K562 (cell line): ENCODE results near the gene CEACAM18. TPM values are rescaled to one million over a fixed set of nuclear protein-coding genes. Genes with fewer than 3 reads are reported as not detected.

Experiments used
- BCLAF1 ChIP-seq, 2 experiments: fragments of 450-650 bp in 1 of 2; IDR thresholded peaks; 2 replicates each; pipeline ENCODE4 v1.6.1; 2011 to 2017; ENCODE audit warnings: low read depth in 2 of 2, antibody characterized with exemption in 1 of 2, borderline replicate concordance in 1 of 2, low read length in 1 of 2, mild to moderate bottlenecking in 1 of 2, mixed read lengths in 1 of 2; ENCODE audit not compliant: control insufficient read depth in 1 of 2
- BDP1 ChIP-seq: IDR thresholded peaks from 3 replicates; pipeline ENCODE4 v1.6.1; 2011; ENCODE audit not compliant: insufficient read length, insufficient read depth
- CXXC5 ChIP-seq: fragments of 250-450 bp; sonication (Bioruptor Pico); IDR thresholded peaks from 2 replicates; pipeline ENCODE4 v1.8.0; 2022; ENCODE audit warnings: inconsistent platforms, mild to moderate bottlenecking, moderate library complexity
- E2F6 ChIP-seq, 2 experiments: IDR thresholded peaks; 2 replicates each; pipeline ENCODE4 v1.6.1; 2011; ENCODE audit warnings: borderline replicate concordance in 1 of 2, control low read depth in 1 of 2, low read depth in 1 of 2, low read length in 1 of 2, mild to moderate bottlenecking in 1 of 2, mixed read lengths in 1 of 2, moderate library complexity in 1 of 2; ENCODE audit not compliant: insufficient read depth in 1 of 2, insufficient read length in 1 of 2, poor library complexity in 1 of 2, severe bottlenecking in 1 of 2; ENCODE audit errors: extremely low read depth in 1 of 2
- HINFP ChIP-seq: fragments of 450-650 bp; conservative IDR thresholded peaks from 2 replicates; pipeline ENCODE4 v1.6.1; 2016; ENCODE audit warnings: missing genetic modification characterization, low read depth, mild to moderate bottlenecking, control low read depth, missing compliant biosample characterization
- IRF2 ChIP-seq: sonication (generic); formaldehyde crosslinking; IDR thresholded peaks from 2 replicates; pipeline ENCODE4 v1.8.1; 2022; ENCODE audit warnings: mild to moderate bottlenecking, missing genetic modification reagents
- JUND ChIP-seq, 2 experiments: IDR thresholded peaks; 2 replicates in 1 of 2; 3 replicates in 1 of 2; pipeline ENCODE4 v1.6.1; 2011; ENCODE audit warnings: borderline replicate concordance in 2 of 2, low read depth in 2 of 2, low read length in 2 of 2, improper control_type of control experiment in 1 of 2, missing biosample characterization in 1 of 2, missing genetic modification characterization in 1 of 2, missing genetic modification reagents in 1 of 2
- MTA3 ChIP-seq: fragments of 450-650 bp; formaldehyde crosslinking; IDR thresholded peaks from 2 replicates; pipeline ENCODE4 v1.6.1; 2017; ENCODE audit warnings: mild to moderate bottlenecking, borderline replicate concordance
- NCOA1 ChIP-seq: fragments of 450-650 bp; IDR thresholded peaks from 2 replicates; pipeline ENCODE4 v1.6.1; 2016; ENCODE audit warnings: low read depth
- NCOA2 ChIP-seq, 2 experiments: fragments of 450-650 bp; IDR thresholded peaks; 2 replicates each; pipeline ENCODE4 v1.6.1; 2018; ENCODE audit warnings: mild to moderate bottlenecking in 2 of 2, moderate library complexity in 1 of 2; ENCODE audit not compliant: partially characterized antibody in 2 of 2
- NFE2L1 ChIP-seq: fragments of 450-650 bp; IDR thresholded peaks from 2 replicates; pipeline ENCODE4 v1.6.1; 2016; ENCODE audit warnings: missing genetic modification characterization, low read depth, mild to moderate bottlenecking, missing compliant biosample characterization, moderate library complexity, borderline replicate concordance
- RBBP5 ChIP-seq: fragments of 200-600 bp; sonication (generic); IDR thresholded peaks from 2 replicates; pipeline ENCODE4 v1.6.1; 2012; ENCODE audit warnings: borderline replicate concordance, mild to moderate bottlenecking, low read length, control low read depth, inconsistent platforms; ENCODE audit not compliant: insufficient read depth, poor library complexity, severe bottlenecking
- SAP30 ChIP-seq: fragments of 200-600 bp; sonication (generic); IDR thresholded peaks from 2 replicates; pipeline ENCODE4 v1.6.1; 2012; ENCODE audit warnings: borderline replicate concordance, low read depth, mild to moderate bottlenecking, moderate library complexity, low read length, control low read depth, inconsistent platforms; ENCODE audit not compliant: insufficient read depth, poor library complexity, severe bottlenecking
- SREBF1 ChIP-seq: fragments of 150-350 bp; IDR thresholded peaks from 2 replicates; pipeline ENCODE4 v1.6.1; 2014; ENCODE audit warnings: antibody characterized with exemption, low read depth, low read length, borderline replicate concordance
- ZBTB9 ChIP-seq: fragments of 450-650 bp; formaldehyde crosslinking; IDR thresholded peaks from 2 replicates; pipeline ENCODE4 v1.4.0; 2020; ENCODE audit warnings: mild to moderate bottlenecking, moderate library complexity
- ZNF644 ChIP-seq: fragments of 200-800 bp; sonication (Bioruptor generic); IDR thresholded peaks from 2 replicates; pipeline ENCODE4 v1.6.1; 2016; ENCODE audit warnings: low read depth, missing genetic modification characterization, missing compliant biosample characterization
- polyA plus RNA-seq, 8 experiments: library from polyadenylated mRNA; depleted of rRNA in 4 of 8; stranded (reverse) in 5 of 8; unstranded in 3 of 8; fragments of >200 nt; fragmentation: Nextera tagmentation in 2 of 8; fragmentation: Illumina TruSeq in 1 of 8; extraction: Ambion mirVana in 2 of 8; extraction: Trizol in 1 of 8; gene quantifications; 2 replicates each; pipeline versions ENCODE4 v1.2.1 to v1.2.3, GENCODE V29; 2011 to 2014; ENCODE audit warnings: inconsistent platforms in 1 of 8, missing spikeins in 1 of 8
- total RNA-seq, 7 experiments: library from RNA; depleted of rRNA in 6 of 7; stranded (reverse); fragments of >200 nt in 6 of 7; fragmentation: Illumina TruSeq in 2 of 7; extraction: Trizol in 2 of 7; gene quantifications; 2 replicates each; pipeline versions ENCODE4 v1.2.1 to v1.2.3, GENCODE V29; 2011 to 2021; ENCODE audit warnings: low replicate concordance in 1 of 7

CEACAM18 gene
- total and polyA plus RNA-seq, 9 of the 15 experiments (the other 6 are each of a cell fraction or from before 2014, with no cell fraction given), result 0.08 to 0.24 (median 0.15) TPM; not detected in 3

GRCh38 chr19:51508059-51508733 is 29.9 kb downstream of the CEACAM18 start (continued):
- TF ChIP-seq NFE2L1 (tag), result no peak
- peak; percentile 73 for TF ChIP-seq JUND (IDR thresholded peaks at IDR 0.05; ENCODE audit: borderline replicate concordance, low read depth, low read length)
- TF ChIP-seq JUND (tag; IDR thresholded peaks at IDR 0.05; ENCODE audit: borderline replicate concordance, low read depth, low read length), result no peak; the same call in 2 of the 3 replicates
- TF ChIP-seq NCOA2 (IDR thresholded peaks at IDR 0.05; ENCODE audit: partially characterized antibody in 2 of 2), result peak; percentile 65 to 81
- TF ChIP-seq SREBF1, result no peak
- no peak for TF ChIP-seq BDP1
- TF ChIP-seq ZBTB9 (CRISPR knock-in tag), result peak; percentile 41; the same call in 1 of the 2 replicates
- peak; percentile 21 for TF ChIP-seq RBBP5
- TF ChIP-seq E2F6 (IDR thresholded peaks at IDR 0.05; ENCODE audit: borderline replicate concordance in 1 of 2, extremely low read depth in 1 of 2, insufficient read depth in 1 of 2, insufficient read length in 1 of 2, low read depth in 1 of 2, low read length in 1 of 2, poor library complexity in 1 of 2, severe bottlenecking in 1 of 2), result no peak
- no peak for TF ChIP-seq IRF2 (CRISPR knock-in tag)
- TF ChIP-seq NCOA1, result peak; percentile 87
- TF ChIP-seq BCLAF1 (IDR thresholded peaks at IDR 0.05; ENCODE audit: borderline replicate concordance in 1 of 2, control insufficient read depth in 1 of 2, low read depth in 2 of 2, low read length in 1 of 2), result no peak
- peak; percentile 43; the same call in 1 of the 2 replicates for TF ChIP-seq CXXC5
- TF ChIP-seq HINFP, result no peak
- peak; percentile 68 for TF ChIP-seq MTA3
- peak; percentile 78; the same call in 1 of the 2 replicates for TF ChIP-seq ZNF644 (tag)
- no peak for TF ChIP-seq SAP30
